ENCODE data around the gene NUP42.
"Not testable (repeated sequence)": the region's sequence is repeated elsewhere in the genome, so short reads cannot be mapped to it uniquely, and the experiment has no call there.

The NUP42 gene

DNA sequence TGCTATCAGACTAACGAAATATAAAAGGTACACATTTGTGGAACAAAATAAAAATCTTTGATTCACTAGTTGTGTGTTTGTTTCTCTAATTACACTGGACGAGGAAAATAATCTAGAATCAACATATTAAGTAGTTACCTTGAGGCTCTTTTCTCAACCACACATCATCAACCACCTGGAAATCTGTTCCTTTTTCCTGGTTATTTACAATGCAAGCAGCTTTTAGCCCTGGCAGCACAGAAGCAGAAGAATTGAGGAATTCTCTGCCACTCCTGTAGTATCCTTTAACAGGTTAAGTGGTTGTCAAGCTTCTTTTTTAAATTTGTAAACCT, 23.7 kb downstream of the NUP42 start:
- no peak for DNase-seq (ENCODE audit: low spot score)

DNA sequence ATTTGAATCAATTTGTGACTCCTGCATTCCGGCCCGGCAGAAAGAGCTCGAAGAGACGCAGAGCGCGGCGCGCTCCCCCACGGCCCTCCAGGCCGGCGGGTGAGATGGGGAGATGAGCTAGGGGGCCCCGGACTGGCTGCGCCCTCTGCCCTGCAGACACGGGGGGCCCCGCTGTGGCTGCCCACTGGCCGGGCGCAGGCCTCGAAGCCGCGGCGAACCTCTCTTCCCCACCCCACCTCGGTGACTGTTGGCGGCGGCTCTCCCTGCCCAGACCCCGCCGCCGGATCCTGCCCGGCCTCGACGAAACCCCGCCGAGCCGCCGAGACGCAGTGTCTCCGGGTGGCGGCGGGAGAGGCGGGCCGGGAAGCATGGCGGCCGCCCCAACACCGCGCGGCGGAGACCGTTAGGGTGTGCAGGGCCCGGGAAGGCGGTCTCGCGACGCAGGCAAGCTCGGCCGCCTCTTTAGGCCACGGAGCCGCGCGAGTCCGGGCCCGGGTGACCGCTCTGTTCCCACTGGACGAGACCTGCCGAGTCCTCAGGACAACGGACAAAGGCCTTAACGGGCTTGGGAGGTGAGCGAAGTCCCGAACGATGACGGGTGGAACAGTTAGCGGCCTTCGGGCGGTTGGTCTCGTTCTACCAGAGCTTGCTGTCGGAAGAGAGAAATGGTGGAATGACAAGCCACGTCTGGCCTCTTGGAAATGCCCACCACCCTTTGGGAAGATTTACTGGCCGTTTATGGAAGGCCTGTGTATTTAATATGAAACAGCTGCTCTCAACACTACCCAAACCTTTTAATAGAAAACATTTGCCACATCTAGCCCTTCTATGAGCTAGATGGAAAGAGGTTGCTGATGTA, 24.3 kb downstream of the NUP42 start:
- no peak for DNase-seq (ENCODE audit: low spot score)

DNA sequence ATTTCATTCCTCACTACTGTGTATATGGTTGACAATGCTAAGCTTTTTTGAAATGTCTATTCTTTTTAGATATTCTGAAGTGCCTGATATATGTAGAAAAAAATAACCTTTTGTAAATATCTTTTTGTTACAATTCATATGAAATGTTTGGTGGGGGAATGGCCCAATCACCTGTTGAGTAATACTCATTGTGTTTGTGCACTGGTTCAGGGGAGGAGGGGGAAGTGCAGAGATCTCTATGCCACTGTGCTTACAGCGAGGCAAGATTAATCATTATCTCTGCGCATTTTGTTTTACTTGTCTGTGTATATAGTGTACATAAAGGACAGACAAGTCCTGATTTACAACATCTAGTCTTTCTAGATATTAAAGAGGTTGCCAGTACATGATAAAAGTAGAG, 25.2 kb downstream of the NUP42 start:
- no peak for DNase-seq (ENCODE audit: low spot score)

DNA sequence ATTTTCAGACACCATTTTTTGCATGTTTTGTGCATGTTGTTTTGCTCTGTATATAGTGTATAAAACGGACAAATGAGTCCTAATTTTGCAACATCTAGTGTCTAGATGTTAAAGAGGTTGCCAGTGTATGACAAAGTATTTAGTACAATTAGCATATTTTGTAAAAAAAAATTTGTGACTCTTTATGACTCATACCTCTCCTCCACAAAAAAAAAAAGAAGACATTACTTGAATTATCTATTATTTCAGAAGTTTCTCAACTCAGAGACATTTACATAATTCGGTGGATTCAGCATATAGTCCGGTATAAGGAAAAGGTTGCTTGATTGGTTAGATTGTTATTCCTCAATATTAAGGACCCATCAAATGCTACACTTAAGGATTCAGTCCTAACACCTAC, 26.0 kb downstream of the NUP42 start:
- no peak for DNase-seq (ENCODE audit: low spot score)

DNA sequence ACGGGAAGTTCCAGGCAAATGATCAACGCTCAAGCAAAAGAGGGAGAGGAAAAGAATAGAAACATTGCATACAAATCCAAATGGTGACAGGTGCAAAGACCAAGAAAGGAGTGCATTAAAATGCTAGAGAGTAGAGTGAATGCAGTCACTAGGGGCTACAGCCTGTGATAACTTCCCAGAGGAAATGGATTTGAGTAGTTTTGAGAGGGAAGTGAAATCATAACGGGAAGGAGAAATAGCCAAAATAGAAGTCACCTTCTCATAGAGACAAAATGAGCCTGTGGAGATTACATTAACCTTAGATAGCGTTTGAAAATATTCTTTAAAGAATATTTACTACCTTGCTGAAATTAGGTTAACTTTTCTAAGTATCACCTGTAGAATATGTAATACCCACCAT, 26.5 kb downstream of the NUP42 start:
- no peak for DNase-seq (ENCODE audit: low spot score)

DNA sequence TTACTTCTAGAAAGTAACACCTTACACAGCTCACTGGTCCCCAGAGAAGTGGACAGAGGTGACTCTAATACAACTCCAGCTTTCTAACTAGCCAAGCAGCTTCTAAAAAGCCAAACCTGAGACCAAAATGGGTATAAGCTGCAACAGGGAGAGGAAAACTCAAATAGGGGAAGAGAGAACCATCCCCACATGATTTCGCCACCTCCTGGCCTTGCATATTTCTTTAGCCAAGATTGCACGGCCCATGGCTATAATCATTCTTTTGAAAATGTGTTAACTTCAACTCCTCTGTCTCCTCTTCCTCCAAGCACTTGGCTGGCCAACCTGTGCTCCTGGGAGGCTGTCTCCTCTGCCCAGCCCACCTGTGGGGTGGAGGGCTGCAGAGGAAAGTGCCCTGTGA, 28.7 kb downstream of the NUP42 start:
- no peak for DNase-seq (ENCODE audit: low spot score)

DNA sequence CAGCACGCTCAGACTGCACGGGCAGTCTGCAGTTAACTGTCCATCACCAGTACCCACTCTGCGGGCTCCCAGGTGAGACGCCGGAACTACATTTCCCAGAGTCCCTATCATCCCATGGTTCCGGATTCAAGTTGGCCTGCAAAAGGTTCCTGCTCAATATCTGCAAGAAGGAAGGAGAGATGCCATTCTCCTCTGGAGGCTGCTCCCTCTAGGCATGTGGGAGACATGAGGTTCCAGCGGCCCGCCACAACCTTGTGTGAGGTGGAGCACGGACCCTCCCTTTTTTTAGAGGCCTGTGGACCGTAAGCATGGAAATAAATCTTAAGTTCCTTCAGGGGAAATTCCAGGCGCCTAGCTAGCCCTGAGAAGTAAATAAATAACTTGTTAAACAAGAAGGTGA, 29.7 kb downstream of the NUP42 start:
- DNase-seq (ENCODE audit: low spot score) = no peak

DNA sequence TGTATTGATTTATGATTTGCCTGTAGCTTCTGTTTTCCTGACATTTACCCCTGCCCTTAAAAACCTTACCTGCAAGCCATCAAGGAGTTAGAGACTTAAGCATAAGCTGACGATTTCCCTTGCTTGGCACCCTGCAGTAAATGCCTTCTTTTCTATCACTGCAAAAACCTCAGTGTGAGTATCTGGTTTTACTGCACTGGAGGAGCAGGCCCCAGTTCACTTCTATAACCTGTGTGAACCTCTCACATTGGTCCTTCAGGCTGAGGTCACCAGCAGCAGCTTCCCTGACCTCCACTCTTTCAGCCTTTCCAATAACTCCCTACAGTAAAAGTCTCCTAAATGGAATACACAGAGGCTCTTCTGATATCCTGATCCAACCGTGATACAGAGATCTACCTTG, 30.5 kb downstream of the NUP42 start:
- DNase-seq (ENCODE audit: low spot score) = no peak

DNA sequence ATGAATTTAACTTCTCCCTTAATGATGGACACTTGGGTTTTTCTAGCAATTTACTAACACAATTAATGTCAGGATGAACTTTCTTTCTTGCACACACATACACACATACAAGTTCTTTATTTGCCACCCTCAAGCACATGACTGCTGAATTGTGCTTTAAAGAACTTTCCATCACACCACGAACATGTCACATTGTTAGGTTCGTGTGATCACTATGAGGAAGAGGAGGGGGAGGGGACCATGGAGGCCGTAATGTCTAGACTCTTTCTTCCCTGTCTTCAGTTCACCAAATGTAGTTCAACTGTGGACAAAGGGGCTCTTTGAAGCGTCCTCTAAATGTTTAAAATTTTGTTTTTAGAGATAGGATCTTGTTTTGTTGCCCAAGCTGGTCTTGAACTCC, 31.0 kb downstream of the NUP42 start:
- DNase-seq (ENCODE audit: low spot score) = no peak

DNA sequence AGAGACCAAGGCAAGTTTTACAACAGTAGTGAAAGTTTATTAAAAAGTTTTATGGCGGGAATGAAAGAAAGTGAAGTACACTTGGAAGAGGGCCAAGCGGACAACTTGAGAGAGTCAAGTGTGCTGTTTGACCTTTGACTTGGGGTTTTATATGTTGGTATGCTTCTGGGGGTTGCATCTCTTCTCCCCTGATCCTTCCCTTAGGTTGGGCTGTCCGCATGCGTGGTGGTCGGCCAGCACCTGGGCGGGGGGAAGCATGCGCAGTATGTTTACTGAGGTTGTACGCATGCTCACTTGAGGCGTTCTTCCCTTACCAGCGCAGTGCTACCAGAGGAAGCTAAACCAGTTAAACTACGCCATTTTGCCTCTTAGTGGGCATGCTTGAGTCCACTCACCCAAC, 31.9 kb downstream of the NUP42 start:
- no peak for DNase-seq (ENCODE audit: low spot score)

DNA sequence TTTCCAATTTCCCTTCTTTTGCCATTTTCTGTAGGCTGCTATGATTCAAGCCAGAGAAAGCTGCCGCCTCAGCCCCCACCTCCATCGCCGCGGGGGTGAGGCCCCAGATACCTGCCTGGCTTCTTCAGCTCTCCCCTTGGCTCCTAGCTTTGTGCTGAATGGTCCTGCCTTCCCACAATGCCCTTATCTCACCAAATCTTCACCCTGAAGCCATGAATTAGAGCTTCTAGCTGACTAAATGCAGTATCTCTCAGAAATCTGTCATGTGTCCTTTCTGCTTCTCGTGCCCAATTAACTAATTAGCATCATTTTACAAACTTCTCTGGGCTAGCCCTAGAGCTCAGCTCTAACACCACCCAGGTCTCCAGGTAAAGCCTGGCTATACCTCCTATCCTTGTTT, 32.6 kb downstream of the NUP42 start:
- DNase-seq (ENCODE audit: low spot score) = no peak

DNA sequence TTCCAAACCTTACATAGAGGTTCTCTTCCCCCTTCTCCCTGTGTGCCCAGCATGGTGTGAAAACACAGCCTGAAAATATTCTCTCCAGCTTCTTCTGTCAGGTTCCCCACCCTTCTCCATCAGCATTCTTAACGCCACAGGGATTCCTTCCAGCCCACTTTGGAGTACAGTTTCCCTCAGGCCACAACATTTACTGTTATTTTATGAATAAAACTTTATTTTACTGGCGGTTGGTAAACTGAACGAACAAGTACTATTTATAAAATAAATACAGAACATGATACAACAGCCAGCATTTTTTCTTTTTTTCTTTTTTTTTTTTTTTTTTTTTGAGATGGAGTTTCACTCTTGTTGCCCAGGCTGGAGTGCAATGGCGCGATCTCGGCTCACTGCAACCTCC, 33.1 kb downstream of the NUP42 start:
- no peak for DNase-seq (ENCODE audit: low spot score)

DNA sequence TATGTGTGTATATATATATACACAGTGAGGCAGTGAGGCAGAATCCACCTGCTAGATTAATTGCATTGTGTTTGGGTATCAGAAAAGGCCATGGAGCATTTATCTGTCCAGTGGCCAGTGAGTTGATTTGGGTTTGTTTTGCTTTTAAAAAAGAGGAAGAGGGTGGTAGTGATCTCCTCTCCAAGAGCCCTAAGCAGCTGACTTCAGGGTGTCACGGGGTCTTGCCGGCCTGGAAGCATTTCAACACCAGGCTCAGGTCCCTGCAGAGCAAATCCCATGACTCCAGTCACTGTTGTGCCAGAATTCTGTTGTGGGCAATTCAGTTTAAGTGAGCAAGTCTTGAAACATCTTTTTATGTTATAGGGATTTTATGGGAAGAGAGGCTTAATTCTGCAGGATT, 34.2 kb downstream of the NUP42 start:
- no peak for DNase-seq (ENCODE audit: low spot score)

DNA sequence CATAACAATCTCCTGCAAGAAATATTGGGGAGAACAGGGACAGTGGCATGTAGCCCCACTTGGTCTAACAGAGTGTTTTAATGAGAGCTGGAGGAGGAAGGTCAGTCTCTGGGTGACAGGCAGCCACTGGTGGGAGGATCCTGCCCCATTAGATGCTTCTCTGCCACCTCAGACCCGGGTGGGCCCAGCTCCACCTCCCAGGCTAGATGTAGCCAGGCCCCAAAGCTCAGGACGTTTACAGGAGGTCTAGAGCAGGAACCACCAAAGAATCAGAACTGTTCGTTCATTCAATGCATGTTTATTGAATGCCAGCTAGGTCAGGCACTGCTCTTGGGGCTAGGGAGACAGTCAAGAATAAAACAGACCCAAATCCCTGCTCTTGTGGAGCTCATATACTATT, 36.3 kb downstream of the NUP42 start:
- DNase-seq (ENCODE audit: low spot score) = no peak

DNA sequence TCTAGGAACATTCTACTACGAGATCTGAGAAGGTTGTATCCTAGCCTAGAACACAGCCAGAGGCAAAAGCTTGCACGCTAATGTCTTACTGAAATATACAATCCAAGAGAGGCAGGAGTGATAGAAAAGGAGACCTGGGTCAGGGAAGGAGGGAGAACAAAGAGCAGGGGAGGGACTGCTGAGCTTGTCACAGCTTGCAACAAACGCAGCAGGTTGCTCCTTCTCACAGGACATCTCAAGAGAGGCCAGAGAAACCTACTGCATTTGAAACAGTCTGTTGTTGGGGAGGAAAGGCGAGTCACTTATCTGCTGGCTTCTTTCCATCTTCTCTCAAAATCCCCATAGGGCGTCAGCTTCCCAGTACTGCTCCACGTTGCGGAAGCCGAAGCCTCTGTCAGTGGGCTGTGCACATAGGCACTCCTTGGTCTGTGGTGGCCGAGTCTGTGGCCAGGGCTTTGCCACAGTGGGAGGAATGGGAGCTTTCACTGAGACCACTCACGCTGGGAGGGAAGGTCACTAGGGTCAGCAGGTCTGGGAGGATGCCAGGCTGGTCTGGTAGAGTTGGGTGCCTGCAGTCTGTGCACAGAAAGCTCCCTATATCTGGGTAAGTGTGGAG, 39.0 kb downstream of the NUP42 start:
- DNase-seq (ENCODE audit: low spot score) = no peak

DNA sequence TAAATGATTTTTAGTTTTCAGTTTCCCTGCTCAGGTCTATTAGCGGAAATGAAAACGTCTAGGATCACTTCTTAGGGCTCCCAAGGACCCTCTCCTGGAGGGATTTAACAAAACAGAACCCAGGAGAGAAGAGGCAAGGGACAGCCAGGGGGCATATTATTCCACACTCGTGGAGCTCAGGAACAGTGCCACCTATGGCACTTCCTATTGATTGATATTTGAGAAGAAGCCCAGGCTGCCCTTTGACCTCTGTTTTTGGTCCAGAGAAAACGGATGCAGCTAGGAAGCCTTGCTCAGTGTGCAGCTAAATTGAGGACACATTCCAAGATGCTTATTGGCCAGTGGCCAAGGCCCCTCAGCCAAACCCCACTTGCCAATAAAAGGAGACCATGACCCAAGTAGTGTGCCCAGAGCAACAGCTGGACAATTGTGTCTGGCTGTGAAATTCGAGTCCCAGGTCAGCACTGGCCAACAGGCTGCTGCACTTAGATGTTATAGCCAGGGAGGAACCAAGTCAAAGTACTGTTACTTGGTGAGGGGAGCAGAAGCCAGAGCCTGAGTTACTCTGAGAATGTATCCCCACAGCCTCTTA, 40.7 kb downstream of the NUP42 start:
- no peak for DNase-seq (ENCODE audit: low spot score)

DNA sequence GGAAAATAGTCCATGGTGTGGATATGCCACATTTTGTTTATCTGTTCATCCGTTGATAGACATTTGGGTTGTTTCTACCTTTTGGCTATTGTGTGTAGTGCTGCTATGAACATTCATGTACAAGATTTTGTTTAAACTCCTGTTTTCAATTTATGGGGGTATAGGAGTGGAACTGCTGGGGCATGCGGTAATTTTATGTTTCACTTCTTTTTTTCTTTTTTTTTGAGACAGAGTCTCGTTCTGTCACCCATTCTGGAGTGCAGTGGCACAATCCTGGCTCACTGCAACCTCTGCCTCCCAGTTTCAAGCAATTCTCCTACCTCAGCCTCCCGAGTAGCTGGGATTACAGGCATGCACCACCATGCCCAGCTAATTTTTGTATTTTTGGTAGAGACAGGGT, 42.5 kb downstream of the NUP42 start:
- DNase-seq (ENCODE audit: low spot score) = not testable (repeated sequence)

DNA sequence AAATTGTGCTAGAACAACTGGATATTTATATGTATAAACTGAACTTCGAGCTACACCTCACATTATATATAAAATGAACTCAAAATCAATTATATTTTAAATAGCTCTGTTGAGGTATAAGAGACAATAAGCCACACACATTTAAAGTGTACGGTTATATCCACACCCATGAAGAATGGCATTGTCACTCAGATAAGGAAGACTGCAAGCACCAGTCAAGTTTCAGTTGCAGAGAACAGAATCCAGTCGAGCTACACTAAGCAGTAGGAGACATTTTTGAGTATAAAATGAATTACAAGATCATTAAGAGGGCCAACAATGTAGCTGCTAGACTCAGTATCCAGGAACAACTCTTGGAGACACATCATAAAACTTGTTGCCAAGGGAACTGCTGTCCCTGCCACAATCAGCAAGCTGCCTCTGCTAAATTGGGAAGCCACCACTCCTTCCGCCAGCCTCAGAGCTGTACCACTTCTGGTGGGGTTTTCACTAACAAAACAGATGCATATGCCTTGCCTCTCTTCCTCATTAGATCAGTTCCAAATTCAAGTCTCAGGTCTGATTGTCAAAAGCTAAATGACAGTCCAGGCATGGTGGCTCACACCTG, 45.1 kb downstream of the NUP42 start:
- no peak for DNase-seq (ENCODE audit: low spot score)

DNA sequence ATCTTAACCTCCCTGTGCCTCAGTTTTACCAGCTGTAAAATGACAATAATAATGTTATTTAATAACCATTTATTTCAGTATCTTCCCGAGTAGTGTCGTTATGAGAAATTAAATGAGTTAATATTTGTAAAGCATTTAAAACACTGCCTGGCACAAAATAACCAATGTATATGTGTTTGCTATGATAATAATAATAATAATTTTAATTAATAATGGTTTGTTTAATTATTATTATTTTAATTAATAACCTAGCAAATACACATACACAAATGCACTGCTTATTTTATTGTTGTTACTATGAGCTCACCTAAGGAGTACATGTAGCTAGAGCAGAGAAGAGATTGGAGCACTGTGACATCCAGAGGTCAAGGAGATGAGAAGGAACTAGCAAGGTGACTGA, 46.6 kb downstream of the NUP42 start:
- DNase-seq (ENCODE audit: low spot score) = no peak

DNA sequence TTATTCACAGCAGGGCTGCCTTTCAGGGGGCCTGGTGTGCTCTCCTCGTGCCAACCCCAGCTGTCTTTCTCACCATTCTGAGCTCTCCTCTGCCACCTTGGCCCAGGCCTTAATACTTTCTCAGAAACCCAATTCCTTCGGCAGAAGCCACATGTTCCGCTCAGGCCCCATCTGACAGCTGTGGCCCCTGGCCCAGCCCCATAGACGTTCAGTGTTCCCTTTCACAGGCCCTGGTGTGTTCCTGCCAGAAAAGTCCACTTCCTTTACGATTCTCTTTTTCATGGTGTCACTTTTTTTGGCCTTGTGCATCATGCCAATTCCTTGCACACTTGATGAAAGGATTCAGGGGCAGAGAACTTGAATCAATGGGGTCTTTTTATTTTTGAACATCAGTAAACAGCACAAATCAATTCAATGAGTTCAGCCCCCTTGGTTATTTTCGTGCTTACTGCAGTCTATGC, 48.8 kb downstream of the NUP42 start:
- no peak for DNase-seq (ENCODE audit: low spot score)

DNA sequence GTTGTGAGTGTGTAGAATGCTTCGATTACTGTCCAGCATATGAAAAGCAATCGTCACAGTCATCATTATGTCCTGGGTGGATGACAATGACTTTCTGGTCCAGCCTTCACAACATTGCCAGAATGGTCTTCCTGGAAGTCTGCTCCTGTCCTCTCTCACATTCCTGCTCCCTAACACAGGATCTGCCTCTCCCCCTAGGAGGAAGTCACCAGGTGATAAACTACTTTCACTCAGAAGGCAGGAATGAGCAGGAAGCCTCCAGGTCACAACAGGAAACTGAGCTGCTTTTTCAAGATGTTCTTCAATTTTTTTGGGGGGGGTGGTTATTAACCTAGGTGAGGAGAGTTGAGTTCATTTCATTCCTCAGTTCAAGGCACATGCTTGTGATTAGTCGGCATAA, 51.1 kb downstream of the NUP42 start:
- DNase-seq (ENCODE audit: low spot score) = no peak

DNA sequence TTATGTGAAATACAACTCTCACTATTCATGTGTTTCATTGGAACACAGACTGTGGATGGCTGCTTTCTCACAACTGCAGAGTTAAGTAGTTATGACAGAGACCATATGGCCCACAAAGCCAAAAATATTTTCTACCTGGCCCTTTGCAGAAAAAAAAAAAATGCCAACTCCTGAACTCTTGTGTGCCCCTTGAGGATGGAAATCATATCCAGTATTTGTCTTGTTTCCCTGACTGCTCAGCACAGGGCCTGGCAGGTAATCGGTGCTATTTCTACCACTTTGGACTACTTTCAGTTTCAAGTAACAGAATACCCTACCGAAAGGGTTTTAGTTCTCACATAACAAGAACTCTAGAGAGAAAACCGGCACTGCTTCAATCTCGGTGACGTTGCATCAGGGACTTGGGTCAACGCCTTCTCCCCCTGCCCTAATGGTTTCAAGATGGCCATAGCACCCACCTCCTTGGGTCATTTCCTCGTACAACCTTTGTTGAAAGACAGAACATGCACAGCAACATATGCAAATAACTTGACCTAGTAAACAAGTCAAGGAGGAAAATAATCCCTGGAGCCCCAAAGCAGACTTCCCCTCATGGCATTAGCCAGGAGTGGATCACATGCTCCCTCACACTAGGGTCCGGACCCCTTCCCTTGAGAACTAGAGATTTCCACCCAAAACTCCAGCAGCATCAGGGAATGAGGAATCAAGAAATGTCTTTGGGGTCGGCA, 52.9 kb downstream of the NUP42 start:
- no peak for DNase-seq (ENCODE audit: low spot score)

Measured in AG08395 (cell line).